AG10803 (cell line): ENCODE measurements around the gene CAPN8.

Experiments
- DNase-seq: peaks from one replicate; pipeline ENCODE4 v3.0.0; 2010; ENCODE audit warnings: low read depth
- H3K4me3 ChIP-seq: 2 replicates; pipeline ENCODE4 v1.5.1; 2011; ENCODE audit warnings: mild to moderate bottlenecking, low read length, control low read depth
- CTCF ChIP-seq: conservative IDR thresholded peaks from 2 replicates; pipeline ENCODE4 v1.5.1; 2011; ENCODE audit warnings: mild to moderate bottlenecking, low read length, control low read depth, inconsistent platforms

The CAPN8 gene

GRCh38 chr1:223504741-223505140 lies 160.8 kb downstream of the CAPN8 start:
- peak; percentile 78 for DNase-seq
- no peak overlapping the region for H3K4me3 ChIP-seq
- no peak for TF ChIP-seq CTCF

GRCh38 chr1:223503348-223503747 lies 162.2 kb downstream of the CAPN8 start:
- H3K4me3 ChIP-seq: no peak overlapping the region
- no peak for TF ChIP-seq CTCF
- DNase-seq: no peak

GRCh38 chr1:223500560-223501425 lies 164.7 kb downstream of the CAPN8 start:
- TF ChIP-seq CTCF: no peak
- H3K4me3 ChIP-seq: no peak overlapping the region
- DNase-seq: peak; percentile 83

- H3K4me3 ChIP-seq: no peak overlapping the region
- no peak for TF ChIP-seq CTCF
- no peak for DNase-seq
Observed at GRCh38 chr1:223496883-223497282, 168.6 kb downstream of the CAPN8 start.

- no peak for DNase-seq
- no peak for TF ChIP-seq CTCF
- no peak overlapping the region for H3K4me3 ChIP-seq
Observed at GRCh38 chr1:223494926-223495645, 170.4 kb downstream of the CAPN8 start.

GRCh38 chr1:223492044-223492443 lies 173.5 kb downstream of the CAPN8 start:
- TF ChIP-seq CTCF: no peak
- no peak for DNase-seq
- H3K4me3 ChIP-seq: no peak overlapping the region
